Gastrocnemius medialis (tissue), 4 donors: ENCODE measurements around the gene ECM2.

Source experiments
- POLR2A ChIP-seq, 2 donors: fragments of 450-650 bp; IDR thresholded peaks; one replicate each; pipeline ENCODE4 v1.6.1; 2017; ENCODE audit warnings: antibody characterized with exemption in 2 of 2, mild to moderate bottlenecking in 2 of 2, moderate library complexity in 2 of 2
- TF ChIP-seq, protein P1 (sequence below), 5 experiments: fragments of 450-650 bp in 3 of 5; fragments of 200-600 bp in 2 of 5; sonication (generic) in 2 of 5; IDR thresholded peaks in 4 of 5; conservative IDR thresholded peaks in 1 of 5; 1 replicate in 4 of 5; 2 replicates in 1 of 5; pipeline ENCODE4 v1.5.1; 2016 to 2019; ENCODE audit warnings: antibody characterized with exemption in 5 of 5, mild to moderate bottlenecking in 3 of 5, moderate library complexity in 3 of 5

DNA sequence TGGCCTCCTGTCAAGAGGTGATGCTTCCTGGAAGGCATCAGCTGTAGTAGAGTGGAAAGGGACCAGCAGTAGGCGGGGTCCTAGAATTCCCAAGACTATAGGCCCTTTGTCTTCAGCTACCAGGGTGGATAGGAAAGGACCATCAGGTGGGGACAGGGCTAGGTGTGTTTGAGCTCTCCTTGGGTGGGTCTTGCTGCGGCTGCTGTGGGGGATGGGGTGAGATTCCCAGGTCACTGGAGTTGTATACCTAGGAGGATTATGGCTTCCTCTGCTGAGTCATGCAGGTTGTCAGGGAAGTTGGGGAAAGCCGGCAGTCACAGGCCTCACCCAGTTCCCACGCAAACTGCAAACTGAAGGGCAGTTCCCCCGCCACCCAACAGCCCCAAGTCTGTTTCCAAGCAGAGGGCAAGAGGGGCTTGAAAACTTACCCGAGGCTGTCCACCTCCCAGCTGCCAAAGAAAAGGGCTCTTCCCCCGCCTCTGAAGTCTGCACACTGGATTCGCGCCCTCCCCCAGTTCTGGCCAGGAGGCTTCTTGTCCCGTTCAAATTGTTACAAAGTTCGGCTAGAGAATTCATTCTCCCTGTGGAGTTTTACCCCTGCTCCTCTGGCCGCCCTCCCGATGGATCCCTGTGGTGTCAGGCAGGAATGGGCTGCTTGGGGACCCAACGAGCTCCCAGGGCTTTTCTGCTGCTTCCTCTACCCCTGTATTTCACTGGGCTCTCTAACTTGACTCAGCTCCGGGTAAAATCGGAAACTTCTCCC, 23.0 kb upstream of the ECM2 start:
- TF ChIP-seq POLR2A (IDR thresholded peaks at IDR 0.05), result no peak
- TF ChIP-seq, protein P1, sequence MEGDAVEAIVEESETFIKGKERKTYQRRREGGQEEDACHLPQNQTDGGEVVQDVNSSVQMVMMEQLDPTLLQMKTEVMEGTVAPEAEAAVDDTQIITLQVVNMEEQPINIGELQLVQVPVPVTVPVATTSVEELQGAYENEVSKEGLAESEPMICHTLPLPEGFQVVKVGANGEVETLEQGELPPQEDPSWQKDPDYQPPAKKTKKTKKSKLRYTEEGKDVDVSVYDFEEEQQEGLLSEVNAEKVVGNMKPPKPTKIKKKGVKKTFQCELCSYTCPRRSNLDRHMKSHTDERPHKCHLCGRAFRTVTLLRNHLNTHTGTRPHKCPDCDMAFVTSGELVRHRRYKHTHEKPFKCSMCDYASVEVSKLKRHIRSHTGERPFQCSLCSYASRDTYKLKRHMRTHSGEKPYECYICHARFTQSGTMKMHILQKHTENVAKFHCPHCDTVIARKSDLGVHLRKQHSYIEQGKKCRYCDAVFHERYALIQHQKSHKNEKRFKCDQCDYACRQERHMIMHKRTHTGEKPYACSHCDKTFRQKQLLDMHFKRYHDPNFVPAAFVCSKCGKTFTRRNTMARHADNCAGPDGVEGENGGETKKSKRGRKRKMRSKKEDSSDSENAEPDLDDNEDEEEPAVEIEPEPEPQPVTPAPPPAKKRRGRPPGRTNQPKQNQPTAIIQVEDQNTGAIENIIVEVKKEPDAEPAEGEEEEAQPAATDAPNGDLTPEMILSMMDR (IDR thresholded peaks at IDR 0.05 in 4 of 5, conservative IDR thresholded peaks at IDR 0.05 in 1 of 5), result no peak
